GM18873 (cell line): Measurements from ENCODE around the gene NLRP12.
"Not testable (repeated sequence)": the region's sequence is repeated elsewhere in the genome, so short reads cannot be mapped to it uniquely, and the experiment has no call there.

Source experiments
- ATAC-seq: cut with Tn5 transposase; IDR thresholded peaks from one replicate; pipeline ENCODE4 v1.9.1; 2021; ENCODE audit warnings: mild to moderate bottlenecking, moderate library complexity, moderate number of reproducible peaks; ENCODE audit not compliant: unreplicated experiment, low FRiP score

NLRP12 gene

DNA sequence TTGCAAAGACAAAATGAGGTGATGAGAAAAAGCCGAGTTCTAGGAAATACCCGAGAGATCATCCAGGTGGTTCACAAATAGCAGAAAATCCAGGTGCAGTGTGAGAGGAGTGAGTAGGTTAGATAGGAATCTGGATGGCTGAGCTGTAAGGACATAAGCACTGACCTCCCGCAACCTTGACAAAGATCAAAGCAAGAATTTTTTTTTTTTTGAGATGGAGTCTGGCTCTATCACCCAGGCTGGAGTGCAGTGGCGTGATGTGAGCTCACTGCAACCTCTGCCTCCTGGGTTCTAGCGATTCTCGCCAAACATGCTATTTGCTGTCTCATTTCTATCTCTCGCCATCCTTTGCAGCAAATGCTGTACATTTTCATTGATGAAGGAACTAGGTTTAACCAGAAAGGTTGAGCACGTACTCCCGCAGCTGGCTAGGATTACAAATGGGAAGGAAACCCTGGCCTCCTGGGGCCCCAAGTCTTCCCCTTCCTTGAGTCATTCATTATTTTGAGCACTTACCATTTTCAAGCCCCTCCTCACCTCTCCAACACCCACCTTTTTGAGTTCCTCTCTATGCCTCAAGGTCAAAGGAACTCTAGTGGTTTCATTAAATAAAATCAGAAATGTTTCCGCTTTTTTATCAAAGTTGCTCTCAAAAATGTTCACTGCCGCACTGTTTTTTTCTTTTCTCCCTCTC is 38.8 kb downstream of the NLRP12 start:
- no peak for ATAC-seq

GRCh38 chr19:53782698-53783097 is 41.4 kb downstream of the NLRP12 start:
- no peak for ATAC-seq

DNA sequence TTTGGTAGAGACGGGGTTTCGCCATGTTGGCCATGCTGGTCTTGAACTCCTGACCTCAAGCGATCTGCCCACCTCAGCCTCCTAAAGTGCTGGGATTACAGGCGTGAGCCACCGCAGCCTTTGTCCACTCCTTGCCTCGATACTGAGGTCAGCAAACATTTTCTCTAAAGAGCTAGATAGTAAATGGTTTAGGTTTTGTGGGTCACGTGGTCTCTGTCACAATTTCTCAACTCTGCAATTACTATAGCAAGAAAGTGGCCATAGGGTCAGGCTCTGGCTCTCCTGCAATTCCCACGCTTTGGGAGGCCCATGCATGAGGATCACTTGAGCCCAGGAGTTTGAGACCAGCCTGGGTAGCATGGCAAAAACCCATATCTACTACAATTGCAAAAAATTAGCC is 42.8 kb downstream of the NLRP12 start:
- ATAC-seq: not testable (repeated sequence)

DNA sequence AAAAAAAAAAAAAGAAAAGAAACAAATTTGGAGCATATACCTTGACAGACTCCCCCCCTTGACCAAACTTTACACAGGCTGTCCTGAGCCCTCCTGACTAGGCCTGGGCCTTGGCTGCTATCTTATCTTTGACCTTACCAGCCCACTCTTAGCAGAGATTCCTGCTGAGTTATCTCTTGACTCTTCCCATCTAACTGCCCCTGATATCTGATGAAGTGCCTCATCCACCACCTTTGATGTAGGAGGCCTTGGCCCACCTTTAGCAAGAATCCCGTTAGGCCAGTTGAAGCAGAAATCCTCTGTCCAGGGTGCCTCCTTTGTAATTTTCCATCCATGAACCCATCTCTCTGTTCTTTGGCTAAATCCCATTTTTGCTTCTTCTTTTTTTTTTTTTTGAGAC is 43.6 kb downstream of the NLRP12 start:
- no peak for ATAC-seq

DNA sequence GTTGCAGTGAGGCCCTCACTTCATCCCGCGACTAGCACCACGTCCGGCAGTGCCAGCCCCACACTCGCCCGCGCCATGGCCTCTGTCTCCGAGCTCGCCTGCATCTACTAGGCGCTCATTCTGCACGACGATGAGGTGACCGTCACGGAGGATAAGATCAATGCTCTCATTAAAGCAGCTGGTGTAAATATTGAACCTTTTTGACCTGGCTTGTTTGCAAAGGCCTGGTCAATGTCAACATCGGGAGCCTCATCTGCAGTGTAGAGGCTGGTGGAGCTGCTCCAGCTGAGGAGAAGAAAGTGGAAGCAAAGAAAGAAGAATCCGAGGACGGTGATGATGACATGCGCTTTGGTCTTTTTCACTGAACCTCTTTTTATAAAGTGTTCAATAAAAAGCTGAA is 48.6 kb downstream of the NLRP12 start:
- no peak for ATAC-seq

DNA sequence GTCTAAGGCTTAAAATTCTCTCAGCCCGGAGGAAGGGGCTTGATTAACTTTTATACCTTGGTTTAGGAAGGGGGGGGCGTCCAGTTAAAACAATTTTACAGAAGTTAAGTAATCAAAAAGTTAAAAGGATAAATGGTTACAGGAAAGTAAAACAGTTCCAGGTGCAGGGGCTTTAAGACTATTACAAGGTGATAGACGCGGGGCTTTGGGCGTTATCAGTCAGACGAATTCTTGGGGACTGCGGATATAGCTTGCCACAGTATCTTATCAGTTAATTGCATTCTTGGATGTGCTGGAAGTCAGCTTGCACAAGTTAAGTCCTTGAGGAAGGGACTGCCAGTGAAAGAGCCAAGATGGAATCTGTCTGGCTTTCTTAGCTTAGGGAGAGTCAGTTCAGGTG is 49.6 kb downstream of the NLRP12 start:
- not testable (repeated sequence) for ATAC-seq

GRCh38 chr19:53773999-53774398 is 50.1 kb downstream of the NLRP12 start:
- no peak for ATAC-seq

DNA sequence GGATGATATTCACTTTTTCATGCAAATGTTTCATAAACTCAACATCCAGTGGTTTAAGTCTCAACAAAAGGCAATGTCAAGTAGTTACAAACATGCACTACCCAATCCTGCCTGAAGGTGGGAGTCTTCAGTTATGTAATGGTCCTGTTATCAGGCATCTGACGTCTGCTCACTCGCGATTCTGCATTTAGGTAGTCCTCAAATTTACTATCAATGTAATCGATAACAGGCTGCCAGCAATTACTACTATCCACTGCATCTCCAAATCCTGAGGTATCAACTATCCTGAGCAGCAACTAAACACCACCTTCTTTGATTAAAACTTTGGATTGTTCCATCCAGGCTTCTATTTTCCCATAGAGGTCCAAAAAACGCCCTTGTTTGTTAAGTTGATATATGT is 51.2 kb downstream of the NLRP12 start:
- ATAC-seq: no peak

- no peak for ATAC-seq
Measured at GRCh38 chr19:53771144-53771543, 53.0 kb downstream of the NLRP12 start.

DNA sequence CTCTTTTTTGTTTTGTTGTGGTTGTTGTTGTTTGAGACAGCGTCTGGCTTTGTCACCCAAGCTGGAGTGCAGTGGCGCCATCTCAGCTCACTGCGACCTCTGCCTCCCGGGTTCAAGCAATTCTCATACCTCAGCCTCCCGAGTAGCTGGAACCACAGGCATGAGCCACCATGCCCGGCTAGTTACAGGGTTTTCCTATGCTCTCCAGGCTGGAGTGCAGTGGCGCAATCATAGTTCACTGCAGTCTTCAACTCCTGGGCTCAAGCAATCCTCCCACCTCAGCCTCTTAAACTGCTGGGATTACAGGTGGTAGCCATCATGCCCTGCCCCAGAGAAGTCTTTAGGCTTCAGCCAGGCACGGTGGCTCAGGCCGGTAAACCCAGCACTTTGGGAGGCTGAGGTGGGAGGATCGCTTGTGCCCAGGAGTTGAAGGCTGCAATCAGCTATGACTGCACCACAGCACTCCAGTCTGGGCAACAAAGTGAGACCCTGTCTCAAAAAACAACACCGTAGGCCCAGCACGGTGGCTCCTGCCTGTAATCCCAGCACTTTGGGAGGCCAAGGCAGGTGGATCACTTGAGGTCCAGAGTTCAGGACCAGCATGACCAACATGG is 54.3 kb downstream of the NLRP12 start:
- not testable (repeated sequence) for ATAC-seq

DNA sequence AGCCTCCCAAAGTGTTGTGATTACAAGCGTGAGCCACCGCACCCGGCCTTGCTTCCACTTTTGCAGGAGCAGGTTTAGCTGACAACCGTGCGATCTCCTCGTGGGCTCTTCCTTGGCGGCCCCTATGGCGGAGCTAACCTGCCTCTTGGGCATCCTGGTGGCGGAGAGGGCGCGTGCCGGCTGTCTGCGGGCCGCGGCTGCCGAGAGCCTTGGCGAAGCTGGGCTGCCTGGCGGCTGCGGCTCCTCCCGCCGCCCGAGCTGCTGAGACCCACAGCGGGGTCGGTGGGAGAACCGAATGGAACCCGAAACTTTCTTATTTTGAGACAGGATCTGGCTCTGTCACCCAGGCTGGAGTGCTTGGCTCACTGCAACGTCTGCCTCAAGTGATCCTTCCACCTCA is 55.7 kb downstream of the NLRP12 start:
- ATAC-seq: no peak

GRCh38 chr19:53758991-53759390 is 65.1 kb downstream of the NLRP12 start:
- ATAC-seq: not testable (repeated sequence)
